ENCODE data around the gene PTPRM.

- TF ChIP-seq CTCF (IDR thresholded peaks at IDR 0.05) = no peak
- no peak for TF ChIP-seq POLR2A (IDR thresholded peaks at IDR 0.05)
These were observed 386.2 kb downstream of the PTPRM start for GRCh38 chr18:7953095-7953958.

All from lower leg skin (tissue), 3 donors.